ENCODE data around the gene THAP4.

Gene THAP4

GRCh38 chr2:241576293-241576654, 60.7 kb downstream of the THAP4 start:
- TF ChIP-seq TAF1 (IDR thresholded peaks at IDR 0.05; ENCODE audit: borderline replicate concordance, insufficient read depth, low read length) (no peak), POLR2AphosphoS5 (IDR thresholded peaks at IDR 0.05; ENCODE audit: low read depth, low read length) (no peak), SIN3A (IDR thresholded peaks at IDR 0.05; ENCODE audit: borderline replicate concordance, insufficient read depth, low read length) (no peak), FOXP2 (optimal IDR thresholded peaks at IDR 0.05; ENCODE audit: borderline replicate concordance, extremely low read depth, extremely low read length, insufficient read depth) (no peak)
- TF ChIP-seq, protein P1, sequence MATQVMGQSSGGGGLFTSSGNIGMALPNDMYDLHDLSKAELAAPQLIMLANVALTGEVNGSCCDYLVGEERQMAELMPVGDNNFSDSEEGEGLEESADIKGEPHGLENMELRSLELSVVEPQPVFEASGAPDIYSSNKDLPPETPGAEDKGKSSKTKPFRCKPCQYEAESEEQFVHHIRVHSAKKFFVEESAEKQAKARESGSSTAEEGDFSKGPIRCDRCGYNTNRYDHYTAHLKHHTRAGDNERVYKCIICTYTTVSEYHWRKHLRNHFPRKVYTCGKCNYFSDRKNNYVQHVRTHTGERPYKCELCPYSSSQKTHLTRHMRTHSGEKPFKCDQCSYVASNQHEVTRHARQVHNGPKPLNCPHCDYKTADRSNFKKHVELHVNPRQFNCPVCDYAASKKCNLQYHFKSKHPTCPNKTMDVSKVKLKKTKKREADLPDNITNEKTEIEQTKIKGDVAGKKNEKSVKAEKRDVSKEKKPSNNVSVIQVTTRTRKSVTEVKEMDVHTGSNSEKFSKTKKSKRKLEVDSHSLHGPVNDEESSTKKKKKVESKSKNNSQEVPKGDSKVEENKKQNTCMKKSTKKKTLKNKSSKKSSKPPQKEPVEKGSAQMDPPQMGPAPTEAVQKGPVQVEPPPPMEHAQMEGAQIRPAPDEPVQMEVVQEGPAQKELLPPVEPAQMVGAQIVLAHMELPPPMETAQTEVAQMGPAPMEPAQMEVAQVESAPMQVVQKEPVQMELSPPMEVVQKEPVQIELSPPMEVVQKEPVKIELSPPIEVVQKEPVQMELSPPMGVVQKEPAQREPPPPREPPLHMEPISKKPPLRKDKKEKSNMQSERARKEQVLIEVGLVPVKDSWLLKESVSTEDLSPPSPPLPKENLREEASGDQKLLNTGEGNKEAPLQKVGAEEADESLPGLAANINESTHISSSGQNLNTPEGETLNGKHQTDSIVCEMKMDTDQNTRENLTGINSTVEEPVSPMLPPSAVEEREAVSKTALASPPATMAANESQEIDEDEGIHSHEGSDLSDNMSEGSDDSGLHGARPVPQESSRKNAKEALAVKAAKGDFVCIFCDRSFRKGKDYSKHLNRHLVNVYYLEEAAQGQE (IDR thresholded peaks at IDR 0.05; ENCODE audit: insufficient read depth in 1 of 2, low read depth in 2 of 2, low read length in 2 of 2): no peak

DNA sequence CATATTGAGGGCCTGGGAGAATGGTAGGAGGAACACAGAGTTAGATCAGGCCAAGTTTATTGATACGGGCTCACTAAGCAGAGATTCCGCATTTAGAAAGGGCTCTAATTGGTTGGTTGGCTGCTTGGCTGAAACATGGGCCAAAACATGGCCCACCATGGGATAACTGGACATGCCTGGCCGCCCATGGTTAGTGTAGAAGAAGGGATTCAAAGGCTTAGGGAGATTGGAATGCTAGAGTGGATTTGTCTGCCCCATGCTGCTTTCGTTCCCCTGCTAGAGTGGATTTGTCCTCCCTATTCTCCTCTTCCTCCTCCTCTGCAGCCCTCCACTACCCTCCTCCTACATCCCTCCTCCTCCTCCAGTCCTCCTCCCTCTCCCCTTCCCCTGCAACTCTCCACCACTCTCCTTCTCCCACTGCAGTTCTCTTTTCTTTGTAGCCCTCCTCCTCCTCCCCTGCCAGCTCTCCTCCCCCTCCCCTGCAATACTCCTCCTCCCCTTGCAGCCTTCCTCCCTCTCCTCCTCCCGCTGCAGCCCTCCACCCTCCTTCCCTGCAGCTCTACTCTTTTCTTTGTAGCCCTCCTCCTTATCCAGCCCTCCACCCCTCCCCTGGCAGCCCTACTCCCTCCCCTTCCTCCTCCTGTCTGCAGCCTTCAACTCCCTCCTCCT, 61.2 kb downstream of the THAP4 start:
- TF ChIP-seq SIN3A (IDR thresholded peaks at IDR 0.05; ENCODE audit: borderline replicate concordance, insufficient read depth, low read length) (no peak), POLR2AphosphoS5 (IDR thresholded peaks at IDR 0.05; ENCODE audit: low read depth, low read length) (no peak), FOXP2 (optimal IDR thresholded peaks at IDR 0.05; ENCODE audit: borderline replicate concordance, extremely low read depth, extremely low read length, insufficient read depth) (no peak), TAF1 (IDR thresholded peaks at IDR 0.05; ENCODE audit: borderline replicate concordance, insufficient read depth, low read length) (no peak)
- TF ChIP-seq, protein P1 (IDR thresholded peaks at IDR 0.05; ENCODE audit: insufficient read depth in 1 of 2, low read depth in 2 of 2, low read length in 2 of 2): no peak

GRCh38 chr2:241574911-241575623, 61.9 kb downstream of the THAP4 start:
- TF ChIP-seq TAF1 (IDR thresholded peaks at IDR 0.05; ENCODE audit: borderline replicate concordance, insufficient read depth, low read length) (no peak), FOXP2 (optimal IDR thresholded peaks at IDR 0.05; ENCODE audit: borderline replicate concordance, extremely low read depth, extremely low read length, insufficient read depth) (no peak), POLR2AphosphoS5 (IDR thresholded peaks at IDR 0.05; ENCODE audit: low read depth, low read length) (no peak), SIN3A (IDR thresholded peaks at IDR 0.05; ENCODE audit: borderline replicate concordance, insufficient read depth, low read length) (no peak)
- TF ChIP-seq, protein P1 (IDR thresholded peaks at IDR 0.05; ENCODE audit: insufficient read depth in 1 of 2, low read depth in 2 of 2, low read length in 2 of 2): no peak

GRCh38 chr2:241573741-241574140, 63.2 kb downstream of the THAP4 start:
- TF ChIP-seq SIN3A (IDR thresholded peaks at IDR 0.05; ENCODE audit: borderline replicate concordance, insufficient read depth, low read length) (no peak), TAF1 (IDR thresholded peaks at IDR 0.05; ENCODE audit: borderline replicate concordance, insufficient read depth, low read length) (no peak), FOXP2 (optimal IDR thresholded peaks at IDR 0.05; ENCODE audit: borderline replicate concordance, extremely low read depth, extremely low read length, insufficient read depth) (no peak), POLR2AphosphoS5 (IDR thresholded peaks at IDR 0.05; ENCODE audit: low read depth, low read length) (no peak)
- TF ChIP-seq, protein P1 (IDR thresholded peaks at IDR 0.05; ENCODE audit: insufficient read depth in 1 of 2, low read depth in 2 of 2, low read length in 2 of 2): no peak
